Measurements from ENCODE around the gene NT5DC3.
"Not testable (repeated sequence)": the region's sequence is repeated elsewhere in the genome, so short reads cannot be mapped to it uniquely, and the experiment has no call there.

The NT5DC3 gene

DNA sequence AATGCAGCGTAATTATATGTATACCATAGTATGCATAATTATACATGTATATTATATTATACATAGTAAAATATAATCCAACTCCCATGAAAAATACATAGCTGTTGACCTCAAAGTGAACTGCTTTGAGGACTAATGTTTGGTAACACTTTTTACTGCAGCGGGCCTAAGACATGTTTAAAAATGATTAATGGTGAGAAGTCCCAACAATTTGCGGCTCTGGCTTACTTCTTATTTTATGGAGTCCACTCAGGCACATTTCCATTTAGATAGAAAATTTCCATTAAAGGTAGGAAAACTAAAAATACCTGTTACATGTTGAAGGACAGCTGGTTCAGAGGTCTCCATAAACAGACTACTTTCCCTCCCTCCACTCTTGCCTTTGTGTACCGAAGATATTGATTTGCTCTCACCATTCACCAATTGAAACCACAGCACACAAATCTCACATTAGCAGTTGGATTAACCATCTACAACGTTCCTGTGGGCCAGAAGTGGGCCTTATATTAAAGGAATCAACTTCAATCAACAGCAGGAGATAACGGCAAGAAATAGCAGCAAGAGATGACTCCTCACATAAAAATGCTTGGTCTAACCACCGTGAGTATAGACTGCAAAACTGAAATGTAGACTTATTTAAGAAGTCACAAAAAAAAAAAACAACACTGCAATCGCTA is 14.1 kb upstream of the NT5DC3 start:
- DNase-seq, result no peak

DNA sequence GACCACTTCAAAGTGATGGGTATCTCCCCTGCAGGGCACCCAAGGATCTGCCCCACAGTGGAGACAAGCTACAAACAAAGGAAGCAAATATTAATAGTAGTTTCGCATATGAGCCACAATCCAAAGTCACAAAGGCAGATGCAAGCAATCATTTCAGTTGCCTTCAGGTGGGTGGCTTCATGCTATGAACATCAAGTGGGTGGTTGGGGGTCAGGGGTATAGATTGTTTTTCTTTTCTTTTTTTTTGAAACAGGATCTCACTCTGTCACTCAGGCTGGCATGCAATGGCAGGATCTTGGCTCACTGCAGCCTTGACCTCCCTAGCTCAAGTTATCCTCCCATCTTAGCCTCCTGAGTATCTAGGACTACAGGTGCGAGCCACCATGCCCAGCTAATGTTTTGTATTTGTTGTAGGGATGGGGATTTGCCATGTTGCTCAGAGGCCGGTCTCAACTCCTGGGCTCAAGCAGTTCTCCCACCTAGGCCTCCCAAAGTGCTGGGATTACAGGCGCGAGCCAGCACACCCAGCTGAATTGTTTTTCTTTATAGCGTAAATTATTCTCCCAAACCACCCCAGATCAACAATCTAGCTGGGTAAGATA is 13.4 kb upstream of the NT5DC3 start:
- DNase-seq, result no peak

DNA sequence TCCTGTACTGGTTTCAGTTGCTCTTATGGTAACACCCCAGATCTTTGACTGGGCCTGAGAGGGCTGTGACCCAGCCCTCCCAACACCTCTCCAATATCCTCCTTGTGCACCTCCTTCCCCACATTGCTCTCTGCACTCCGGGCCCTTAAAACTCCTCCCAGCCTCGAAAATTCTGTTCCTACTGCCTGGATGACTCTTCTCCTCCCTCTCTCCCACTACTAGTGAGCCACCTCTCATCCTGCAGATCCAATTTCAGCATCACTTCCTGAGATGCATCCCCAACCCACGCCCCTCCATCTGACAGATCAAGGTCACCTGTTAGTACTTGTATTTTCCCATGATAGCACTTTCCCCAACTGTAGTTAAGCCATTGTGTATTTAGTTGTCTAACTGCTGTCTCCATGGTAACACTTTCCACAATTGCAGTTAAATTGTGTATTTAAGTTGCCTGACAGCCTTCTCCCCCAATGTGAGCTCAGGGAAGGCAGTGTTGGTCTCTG is 11.5 kb upstream of the NT5DC3 start:
- DNase-seq, result no peak

DNA sequence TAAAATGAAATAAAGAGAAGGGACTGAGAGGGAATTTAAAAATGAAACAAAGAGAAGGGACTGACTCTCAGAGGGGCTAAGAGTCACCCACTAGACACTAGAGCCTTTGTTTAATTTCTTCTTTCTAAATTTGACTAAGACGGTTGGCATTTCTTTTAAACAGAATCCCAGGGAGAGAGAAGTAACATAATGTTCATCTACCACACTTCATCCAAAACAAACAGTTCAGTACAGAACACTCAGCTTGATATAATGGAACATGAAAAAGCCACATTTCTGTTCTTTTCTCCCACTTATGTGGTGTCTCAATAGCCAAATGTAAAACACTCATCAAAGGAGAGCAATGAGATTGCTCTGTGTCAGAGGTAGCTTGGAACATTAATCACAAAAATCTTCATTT is 10.1 kb upstream of the NT5DC3 start:
- no peak for DNase-seq

DNA sequence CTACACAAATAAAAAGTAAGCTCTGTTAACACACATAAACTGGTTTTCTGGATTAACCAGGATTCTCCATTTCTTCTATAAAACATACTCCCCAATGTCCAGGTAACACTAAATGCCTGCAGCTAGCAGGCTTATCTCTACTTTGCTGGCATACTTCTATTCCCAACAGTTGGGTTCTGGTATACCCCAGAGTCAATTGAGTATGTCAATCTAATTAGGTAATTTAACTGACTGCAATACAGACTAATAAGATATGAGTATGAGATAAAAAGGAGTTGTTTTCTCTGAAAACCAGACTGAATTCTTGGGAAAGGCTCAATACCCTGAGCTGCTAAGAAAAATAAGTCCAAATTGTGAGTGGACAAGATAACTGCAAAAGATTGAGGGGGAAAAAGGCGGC is 9.4 kb upstream of the NT5DC3 start:
- DNase-seq, result no peak

DNA sequence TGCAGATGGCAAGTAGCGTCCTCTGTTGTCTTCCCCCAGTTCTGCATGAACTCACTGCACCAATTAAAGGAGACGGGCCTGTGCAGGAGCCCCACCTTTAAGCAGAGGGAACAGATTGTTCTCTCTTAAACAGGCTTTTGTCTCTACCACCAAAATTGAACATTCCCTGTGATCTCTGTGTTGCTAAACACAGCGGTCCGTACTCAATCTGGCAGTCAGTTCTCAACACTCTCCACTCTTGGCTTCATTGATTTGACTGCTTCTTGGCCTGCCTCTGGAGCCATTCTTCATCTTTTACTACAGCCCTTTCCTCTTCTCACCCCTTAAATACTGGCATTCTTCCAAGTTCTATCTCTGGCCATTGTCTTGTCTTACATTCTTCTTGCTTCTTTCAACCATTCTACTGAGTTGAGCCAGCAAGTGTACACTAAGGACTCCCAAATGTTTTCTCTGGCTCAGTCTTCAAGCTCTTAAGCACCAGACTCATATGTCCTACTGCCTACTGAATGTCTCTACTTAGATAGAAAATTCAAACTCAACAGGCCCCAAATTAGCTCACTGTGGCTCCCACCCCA is 8.0 kb upstream of the NT5DC3 start:
- DNase-seq, result no peak

DNA sequence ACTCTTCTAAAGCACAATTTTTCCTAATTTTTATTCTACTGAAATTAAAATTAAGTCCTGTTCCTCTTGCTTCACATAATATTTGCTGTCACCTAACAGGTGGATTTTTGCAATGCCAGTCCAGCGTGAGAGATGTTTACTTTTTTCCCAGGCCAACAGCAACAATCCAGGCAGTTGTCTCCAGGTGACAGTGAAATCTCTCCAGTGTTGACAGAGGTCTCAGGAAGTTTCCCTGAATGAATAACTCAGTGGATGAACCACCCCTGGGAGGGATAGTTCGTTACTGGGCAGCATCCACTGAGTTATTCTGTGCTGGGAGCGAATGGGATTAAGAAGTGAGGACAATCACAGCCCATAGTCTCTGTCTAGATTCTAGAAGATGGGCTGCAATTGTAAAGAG is 7.1 kb upstream of the NT5DC3 start:
- DNase-seq, result no peak

DNA sequence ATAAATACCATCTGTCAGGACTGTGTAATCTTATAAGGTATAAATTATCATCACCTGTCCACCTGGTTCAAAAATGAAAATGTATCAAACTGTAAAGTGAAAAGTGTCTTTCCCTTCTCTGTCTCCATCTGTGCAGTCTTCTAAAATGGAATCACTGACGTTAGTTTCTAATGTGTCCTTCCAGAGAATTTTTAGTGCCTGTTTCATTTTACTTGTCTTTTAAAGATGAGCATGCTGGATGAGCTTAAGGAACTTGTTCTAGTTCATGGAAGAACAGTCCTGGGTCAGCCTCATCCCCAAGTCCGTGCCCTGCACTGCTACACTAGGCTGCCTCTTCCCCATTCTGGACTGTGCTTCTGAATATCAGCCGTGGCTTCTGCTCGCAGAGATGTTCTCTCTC is 5.4 kb upstream of the NT5DC3 start:
- peak; percentile 6 for DNase-seq

DNA sequence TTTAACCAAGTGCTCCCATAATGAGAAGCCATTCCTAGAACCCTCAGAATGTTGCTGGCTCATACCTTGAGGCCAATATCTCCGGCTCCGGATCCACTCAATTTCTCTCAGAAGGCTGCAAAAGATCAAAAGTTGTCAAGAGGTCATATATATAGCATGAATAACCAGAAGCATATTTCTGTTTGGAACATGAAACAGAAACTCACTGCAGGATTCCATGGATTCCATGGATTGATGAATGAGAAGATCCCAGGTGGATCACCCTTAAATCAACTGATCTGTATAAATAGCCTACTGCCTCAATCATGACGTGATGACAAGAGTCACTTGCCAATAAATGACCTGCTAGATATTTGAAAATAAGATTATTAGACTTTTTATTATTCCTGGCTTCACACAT is 3.3 kb upstream of the NT5DC3 start:
- DNase-seq, result no peak

DNA sequence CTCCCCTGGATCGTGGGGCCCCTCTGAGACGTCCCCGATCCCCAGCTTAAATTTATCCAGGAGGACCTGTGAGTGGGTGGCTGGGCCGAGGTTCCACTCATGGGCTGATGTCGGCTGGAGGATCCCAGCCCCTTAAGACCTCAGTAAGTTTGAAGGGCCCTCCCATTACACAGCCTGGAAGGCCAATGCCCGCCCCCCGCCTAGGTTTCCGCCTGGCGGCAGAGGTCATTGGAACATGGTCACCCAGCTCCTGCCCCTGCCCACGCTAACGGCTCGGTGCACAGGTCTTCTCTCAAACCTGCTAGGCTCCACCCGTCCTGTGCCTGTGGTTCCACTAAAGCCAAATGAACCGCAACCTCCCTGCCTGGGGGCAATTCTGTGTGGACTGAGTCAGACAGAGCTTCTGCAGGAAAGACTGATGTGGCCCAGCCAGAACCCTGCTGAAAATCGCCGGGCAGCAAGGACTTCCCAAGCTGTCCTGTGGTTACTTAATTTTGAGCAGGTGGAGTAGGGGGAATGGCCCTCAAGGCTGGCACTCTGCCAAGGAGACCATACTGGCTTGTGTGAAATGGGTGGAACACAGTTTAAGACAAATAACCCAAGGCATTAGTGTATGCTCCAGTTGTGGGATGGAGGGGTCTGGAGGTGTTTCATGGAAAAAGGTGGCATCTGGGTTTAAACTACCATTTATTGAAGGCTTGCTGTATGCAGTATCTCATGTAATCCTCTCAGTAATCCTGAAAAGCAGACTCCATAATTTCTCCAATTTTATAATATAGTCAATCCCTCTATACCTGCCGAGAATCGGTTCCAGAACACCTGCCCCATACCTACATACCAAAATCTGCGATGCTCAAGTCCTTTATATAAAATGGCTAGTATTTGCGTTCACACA is 903 bp upstream of the NT5DC3 start:
- peak; percentile 89 for DNase-seq

DNA sequence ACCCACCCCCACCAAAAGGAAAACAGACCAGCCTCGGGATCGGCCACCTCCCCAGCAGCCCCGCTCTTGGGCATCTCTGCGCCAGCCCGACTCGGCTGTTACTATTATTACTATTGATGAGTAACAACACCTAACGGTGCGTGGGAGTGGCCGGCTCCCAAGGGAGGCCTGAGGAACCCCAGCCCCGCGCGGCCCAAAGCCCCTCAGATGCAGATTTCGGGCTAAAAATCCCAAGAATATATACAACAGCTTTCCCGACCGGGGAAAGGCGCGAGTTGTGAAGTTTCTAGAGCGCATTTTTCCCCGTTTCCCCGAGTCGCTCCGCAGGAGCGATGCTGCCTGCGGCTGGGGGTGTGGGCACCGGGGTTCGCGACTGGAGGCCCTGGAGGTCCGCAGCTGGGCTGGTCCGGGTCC is 565 bp downstream of the NT5DC3 start:
- peak; percentile 47 for DNase-seq

DNA sequence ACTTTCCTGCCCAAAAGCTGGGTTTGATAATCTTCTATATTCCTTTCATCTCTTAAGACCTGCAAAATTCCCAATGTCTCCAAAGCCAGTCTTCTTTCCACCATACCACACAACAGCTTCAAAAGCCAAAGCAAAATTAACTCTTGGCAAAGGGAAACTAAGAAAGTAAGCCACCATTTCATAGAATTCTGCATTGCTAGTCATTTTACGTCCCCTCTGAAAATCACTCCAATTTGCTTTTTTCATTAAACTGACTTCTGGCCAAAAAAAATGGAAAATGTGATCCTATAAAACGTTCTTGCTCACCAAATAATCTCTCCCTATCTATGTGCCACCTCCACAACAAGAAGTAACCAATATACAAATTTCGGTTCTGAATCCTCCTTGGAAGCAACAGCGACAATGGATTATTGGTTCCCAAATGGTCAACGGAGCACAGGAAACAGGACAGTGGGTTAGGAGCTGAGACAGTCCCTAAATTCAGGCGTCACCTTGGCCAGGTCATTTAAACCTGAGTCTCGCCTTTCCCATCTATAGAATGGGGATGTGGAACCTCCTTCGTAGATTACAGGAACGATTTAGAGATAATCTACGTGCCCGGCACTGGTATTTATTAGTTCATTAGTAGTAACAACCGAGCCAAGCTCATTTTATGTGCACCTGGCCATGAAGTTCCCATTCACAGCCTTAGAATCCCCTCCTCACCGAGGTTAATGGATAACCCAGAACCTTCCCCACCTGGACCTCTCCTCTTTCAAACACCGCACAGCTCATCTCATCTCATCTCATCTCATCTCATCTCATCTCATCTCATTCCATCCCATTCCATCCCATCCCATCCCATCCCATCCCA is 1.2 kb downstream of the NT5DC3 start:
- no peak for DNase-seq

DNA sequence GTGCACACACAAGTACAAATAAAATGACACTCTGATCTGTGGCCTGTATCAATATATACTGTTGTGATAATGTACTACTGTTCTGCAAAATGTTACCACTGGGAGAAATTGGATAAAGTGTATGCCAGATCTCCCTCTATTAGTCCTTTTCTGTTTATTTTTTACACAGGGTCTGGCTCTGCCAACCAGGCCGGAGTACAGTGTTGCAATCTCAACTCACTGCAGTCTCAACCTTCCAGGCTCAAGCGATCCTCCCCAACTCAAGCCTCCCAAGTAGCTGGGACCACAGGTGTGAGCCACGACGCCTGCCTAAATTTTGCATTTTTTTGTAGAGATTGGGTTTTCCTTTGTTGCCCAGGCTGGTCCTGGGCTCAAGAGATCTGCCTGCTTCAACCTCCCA is 1.9 kb downstream of the NT5DC3 start:
- no peak for DNase-seq

DNA sequence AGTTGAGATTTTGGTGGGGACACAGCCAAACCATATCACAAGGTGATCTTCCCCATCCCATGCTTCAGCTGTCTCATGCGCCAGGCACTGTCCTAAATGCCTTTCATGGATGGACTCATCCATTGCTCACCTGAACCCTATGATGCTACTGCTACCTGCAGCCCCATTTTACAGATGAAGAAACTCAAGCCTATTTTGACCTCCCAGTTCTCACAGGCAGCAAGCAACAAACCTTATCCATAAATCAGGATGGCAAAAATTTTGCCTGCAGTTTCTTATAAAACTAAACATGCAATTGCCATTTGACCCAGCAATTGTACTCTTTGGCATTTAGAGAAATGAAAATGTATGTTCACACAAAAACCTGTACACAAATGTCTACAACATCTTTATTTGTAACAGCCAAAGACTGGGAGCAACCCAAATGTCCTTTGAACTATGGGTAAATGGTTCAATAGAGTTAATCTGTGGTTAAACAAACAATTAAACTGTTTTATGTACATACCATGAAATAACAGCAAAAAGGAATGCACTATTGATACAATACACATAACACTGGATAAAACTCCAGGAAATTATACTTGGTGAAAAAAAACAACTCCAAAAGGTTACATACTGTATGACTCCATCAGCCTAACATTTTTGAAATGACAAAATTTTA is 2.6 kb downstream of the NT5DC3 start:
- DNase-seq, result no peak

DNA sequence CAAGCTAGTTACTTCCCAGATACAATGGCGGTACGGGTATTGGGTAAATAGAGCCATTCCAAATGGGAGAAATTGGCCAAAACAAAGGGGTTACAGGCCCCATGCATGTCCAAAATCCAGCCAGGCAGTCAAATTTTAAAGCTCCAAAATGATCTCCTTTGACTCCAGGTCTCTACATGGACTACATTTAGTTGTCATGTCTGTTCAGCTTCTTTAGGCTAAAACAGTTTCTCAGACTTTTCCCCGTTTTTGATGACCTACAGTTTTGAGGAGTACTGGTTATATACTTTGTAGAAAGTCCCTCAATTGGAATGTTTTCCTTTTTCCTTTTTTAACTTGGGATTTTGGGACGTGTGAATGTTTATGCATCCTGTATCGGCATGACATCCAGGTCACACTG is 4.7 kb downstream of the NT5DC3 start:
- DNase-seq, result no peak

DNA sequence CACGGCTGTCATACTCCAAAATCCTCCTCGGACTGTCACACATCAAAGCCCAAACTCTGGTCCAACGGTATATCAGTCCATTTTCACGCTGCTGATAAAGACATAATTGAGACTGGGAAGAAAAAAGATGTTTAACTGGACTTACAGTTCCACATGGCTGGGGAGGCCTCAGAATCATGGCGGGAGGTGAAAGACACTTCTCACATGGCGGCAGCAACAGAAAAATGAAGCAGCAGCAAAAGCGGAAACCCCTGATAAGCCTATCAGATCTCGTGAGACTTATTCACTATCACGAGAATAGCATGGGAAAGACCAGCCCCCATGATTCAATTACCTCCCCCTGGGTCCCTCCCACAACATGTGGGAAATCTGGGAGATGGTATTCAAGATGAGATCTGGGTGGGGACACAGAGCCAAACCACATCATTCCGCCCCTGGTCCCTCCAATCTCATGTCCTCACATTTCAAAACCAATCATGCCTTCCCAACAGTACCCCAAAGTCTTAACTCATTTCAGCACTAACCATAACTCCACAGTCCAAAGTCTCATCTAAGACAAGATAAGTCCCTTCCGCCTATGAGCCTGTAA is 5.2 kb downstream of the NT5DC3 start:
- not testable (repeated sequence) for DNase-seq

DNA sequence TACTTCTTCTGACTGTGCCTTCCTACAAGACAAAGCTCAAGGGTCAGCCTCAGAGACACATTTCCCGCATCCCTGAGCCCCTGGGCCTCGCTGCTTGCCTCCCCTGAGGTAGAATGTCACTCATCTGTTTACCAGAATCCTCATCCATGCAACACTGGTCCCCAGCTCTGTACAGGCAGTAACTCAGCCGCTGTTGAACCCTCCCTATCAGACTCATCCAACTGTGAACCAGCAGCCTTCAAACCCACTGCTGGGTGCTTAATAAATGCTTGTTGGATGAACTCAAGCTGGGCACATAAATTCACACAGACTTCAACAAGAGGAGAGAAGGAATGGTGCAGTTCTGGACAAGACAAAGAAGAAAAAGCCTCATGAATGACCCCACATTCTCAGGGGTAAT is 6.1 kb downstream of the NT5DC3 start:
- DNase-seq, result no peak

DNA sequence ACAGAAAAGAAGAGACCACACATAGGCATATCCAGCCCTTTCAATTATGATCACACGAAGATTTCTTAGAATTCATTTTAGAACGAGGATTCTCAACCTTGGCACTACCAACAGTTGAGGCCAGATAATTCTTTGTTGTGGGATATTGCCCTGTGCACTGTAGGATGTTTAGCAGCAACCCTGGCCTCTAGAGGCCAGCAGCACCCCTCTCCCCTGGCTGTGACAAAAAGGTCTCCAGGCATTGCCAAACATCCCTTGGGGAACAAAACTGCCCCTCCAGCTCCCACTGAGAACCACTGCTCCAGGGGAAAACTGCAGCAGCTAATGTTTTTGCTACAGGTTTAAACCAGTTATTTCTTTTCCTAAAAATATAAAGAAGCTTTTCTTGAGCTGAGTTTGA is 7.1 kb downstream of the NT5DC3 start:
- DNase-seq, result peak; percentile 10

DNA sequence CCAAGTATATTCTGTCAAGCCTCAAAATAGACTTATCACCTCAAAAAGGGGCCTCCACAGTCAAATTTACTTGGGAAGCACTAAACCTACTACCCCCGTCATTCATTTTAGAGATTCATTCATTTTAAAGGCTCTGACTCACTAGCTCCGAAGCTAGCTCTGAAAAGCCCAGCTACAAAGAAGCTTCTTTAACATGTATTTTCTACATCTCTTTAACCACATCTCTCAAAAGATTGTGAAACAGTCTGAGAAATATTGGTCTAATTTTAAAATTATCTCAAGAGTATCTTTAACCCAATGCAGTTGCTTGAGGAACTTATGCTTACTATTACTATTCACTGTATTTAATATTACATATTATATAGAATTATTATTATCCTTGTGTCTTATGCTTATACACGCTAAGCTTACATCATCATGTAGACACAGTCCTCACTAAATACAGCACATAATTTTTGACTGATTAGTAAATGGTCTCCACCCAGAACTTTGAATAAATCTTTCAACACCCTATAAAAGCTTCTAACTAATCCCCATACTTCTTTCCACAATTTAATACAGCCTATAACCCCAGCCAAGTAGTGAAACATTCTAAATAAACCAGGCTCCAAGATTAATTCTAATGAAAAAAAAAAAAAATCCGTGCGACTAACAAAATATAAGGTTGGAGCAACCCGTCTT is 7.8 kb downstream of the NT5DC3 start:
- DNase-seq, result peak; percentile 9

DNA sequence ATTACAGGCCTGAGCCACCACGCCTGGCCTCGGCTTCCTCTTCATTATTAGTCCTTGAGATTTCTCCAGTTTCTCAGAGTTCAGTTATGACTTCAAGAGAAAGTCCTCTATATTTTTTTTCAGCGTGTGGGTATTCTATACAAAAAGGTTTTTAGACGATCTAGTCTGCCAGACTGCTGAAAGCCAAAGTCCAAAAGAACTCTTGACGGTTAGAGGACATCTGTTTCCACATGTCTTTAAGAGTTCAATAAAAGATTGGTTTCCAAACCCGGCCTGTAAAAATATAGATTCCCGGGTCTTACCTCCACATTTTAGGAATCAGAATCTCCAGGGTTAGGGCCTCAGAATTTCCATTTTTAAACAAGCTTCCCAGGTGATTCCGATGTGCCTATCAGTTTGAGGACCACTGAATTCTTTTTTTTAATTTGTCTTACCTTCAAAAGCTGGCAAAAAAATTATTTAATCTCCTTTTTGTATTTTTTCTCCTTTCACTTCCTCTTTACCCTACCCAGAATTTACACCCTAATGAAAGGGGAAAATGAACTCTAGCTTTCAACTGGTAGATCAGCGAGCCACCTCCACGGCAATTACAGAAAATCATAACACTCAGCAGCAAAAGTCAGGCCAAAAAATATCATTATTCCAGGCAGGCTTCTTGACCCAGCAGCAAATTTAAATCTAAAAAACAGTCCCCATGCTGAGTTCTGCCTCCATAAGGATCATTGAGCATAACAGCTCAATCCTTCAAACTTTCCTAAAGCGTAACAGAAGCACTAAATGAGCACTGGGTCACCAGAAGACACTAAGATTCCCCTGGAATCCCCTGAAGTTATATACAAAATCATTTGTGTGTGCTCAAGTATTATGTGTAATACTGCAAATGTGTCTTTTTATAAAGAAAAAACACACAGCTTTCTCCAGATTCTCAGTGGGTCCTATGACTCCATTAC is 8.7 kb downstream of the NT5DC3 start:
- no peak for DNase-seq

Measured in OCI-M1 (cell line).